CD4-positive, alpha-beta T cell treated with Interleukin-15 for 4 hours (primary cell): ENCODE measurements around the gene PTPRK.

Experiments
- DNase-seq: peaks from one replicate; pipeline ENCODE4 v3.0.0-alpha.2; 2020; ENCODE audit warnings: low spot score

Gene PTPRK

DNA sequence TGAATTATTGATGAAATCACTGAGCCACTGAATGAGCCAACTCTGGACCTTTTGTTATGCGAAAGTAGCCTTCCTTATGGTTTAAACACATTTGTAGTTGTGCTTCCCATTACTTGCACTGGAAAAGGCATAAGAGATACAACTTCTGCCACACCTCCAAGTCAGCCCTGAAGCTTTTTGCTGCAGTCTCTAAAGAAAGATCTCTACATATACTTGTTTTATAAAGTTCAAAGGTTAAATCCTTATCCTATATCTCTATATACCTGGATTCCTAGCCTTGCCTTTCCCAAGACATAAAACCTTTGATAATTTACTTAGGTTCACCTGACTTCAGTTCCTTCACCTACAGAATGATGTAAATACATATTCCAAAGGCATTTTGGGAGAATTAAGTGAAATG, 132.0 kb downstream of the PTPRK start:
- no peak for DNase-seq

DNA sequence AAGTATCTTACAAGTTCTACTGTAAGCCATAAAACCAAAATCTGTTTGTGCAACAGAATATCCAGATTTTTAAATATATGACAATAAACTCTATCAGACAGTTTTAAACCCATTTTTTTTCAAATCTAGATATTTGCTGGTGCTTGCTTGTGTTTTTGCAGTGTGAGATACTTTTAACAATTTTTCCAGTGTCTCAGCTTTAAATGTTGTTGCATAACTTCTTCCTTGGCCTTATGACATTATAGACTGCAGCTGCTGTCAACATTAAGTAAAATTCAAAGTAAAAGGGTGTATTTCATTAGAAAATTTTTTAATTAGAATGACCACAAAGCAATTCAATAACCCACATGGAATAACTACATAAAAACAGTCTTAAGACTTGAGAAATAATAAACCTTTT, 139.5 kb downstream of the PTPRK start:
- DNase-seq: no peak

DNA sequence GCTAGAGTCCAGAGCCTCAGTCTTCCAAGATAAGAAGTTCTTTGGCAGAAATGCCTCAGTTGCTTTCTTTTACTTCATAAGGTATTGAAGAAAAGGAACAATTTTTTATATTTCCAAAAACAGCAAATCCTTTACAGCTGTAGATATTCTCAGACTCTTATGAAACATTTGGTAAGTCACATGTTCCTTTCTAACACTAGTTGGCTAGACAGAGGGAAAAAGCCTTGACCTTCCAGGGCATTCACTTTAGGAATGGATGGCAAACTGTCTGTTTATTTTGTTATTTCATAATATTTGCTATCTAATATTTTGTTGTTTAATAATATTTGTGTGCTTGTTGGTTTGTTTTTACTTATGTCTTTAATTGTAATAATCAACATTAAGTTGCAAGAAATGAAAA, 140.8 kb downstream of the PTPRK start:
- DNase-seq: no peak

DNA sequence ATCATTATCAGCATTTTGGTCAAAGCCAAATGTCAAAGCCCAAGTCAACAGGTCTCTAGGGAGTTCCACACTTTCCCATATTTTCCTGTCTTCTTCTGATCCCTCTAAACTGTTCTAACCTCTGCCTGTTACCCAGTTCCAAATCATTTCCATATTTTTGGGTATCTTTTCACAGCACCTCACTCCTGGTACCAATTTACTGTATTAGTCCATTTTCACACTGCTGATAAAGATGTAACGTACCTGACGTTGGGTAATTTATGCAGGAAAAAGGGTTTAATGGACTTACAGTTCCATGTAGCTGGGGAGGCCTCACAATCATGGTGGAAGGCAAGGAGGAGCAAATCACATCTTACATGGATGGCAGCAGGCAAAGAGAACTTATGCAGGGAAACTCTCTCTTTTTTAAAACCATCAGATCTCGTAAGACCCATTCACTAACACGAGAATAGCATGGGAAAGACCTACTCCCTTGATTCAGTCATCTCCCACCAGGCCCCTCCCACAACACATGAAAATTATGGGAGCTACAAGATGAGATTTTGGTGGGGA, 143.4 kb downstream of the PTPRK start:
- DNase-seq: no peak

DNA sequence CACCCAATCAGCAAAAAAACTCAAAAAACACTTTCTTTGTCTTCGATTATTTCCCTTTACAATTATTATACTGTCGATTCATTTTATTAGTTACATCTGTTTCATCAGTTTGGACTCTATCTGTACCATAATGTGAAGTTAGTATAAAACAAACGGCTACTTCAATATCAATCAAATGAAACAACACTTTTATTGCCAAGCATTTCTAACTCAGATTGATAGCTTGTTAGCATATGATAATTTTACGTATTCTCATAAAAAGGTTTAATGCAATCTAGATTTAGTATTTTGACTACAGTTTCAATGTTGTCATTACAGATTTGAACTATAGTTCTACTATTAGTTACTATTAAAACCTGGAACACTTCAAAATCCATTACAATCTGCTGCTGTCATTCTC, 149.3 kb downstream of the PTPRK start:
- DNase-seq: no peak

DNA sequence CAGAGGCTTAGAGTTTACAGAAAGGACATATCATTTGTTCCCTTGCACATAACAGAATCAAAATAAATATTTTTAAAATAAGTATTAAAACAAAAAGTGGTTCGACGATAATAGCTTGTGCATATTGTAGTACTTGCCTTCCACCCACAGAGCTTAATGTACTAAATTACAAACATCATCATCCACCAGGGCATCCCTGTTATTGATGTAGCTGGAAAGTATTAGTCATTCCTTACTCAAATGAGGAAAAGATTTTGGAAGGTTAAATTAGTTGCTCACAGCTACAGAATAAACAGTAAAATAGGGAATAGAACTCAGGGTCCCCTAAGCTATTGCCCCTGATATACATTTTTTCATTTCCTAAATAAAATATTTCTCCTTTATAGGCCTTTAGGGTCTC, 150.3 kb downstream of the PTPRK start:
- DNase-seq: no peak

DNA sequence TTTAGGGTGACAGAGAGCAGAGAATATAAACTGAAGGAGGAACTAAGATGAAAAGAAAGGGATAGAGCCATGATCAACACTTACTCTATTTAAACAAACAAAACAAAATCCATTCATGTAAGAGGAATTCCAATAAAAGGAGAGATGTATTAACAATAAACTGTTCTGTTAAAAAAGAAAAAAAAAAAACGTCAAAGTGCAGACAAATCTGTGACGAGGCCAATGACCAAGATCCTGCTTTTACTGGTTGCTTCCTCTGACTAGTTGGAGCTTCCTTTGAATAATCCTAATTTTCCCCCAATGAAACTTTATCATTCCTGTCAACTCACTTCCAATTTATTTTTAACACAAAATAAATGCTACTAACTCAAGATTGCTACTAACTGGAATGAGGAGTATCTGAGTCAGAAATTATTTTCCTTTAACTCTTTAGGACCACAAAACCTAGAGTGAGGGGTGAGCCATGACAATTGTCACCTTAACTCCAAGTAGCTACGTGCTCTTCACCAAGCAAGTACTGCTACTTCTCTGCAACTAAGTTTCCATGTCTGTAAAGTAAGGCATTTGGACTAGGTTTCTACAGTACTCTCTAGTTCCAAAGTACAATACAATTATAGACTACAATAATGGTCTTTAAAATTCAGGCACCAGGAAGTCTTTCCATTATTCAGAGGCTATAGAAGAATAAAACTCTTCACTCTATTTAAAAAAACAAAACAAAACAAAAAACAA, 152.0 kb downstream of the PTPRK start:
- no peak for DNase-seq

DNA sequence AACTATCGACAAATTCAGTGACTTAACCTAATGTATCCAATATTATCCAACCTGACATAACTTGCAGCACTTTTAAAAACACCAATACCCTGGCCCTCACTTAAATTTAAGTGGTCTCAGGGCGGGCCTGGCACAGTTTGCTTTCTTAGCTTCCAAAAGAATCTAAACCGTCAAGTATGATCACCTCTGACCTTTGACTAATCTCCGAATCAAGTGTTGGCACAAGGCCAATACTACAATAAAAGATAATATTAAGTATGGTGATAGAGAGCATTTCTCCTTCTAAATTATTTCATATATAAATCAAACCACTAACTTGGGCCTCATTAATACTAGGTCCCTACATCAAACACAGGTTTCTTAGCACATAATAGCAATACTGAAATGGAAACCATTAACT, 153.0 kb downstream of the PTPRK start:
- no peak for DNase-seq

DNA sequence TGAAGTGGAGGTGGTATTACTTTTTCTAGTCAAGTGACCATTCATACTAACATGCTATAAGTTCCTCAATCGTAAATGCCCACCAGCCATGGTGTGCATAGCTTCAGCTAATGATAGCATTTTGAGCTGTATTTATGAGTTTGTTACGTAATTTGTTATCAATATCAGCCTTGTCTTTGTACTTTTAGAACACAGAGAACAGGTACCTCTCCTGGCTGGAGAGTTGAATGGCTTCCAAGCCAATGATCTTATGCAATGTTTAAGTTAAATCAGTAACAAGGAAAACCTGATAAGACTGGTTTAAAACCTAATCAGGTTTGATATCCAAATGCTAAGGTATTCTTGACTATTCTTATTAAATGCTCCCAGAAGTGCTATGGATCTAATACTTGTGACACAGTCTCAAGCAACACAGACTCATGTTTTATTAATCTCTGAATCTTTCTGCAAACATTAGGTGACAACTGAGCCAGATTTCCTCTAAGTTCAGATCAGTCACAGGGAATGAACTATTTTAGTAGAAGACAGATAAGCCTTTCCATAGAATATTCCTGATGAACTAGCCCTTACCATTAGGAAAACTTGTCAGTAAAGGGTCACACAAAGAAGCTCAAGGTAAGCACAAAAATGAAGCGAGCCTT, 154.8 kb downstream of the PTPRK start:
- no peak for DNase-seq

DNA sequence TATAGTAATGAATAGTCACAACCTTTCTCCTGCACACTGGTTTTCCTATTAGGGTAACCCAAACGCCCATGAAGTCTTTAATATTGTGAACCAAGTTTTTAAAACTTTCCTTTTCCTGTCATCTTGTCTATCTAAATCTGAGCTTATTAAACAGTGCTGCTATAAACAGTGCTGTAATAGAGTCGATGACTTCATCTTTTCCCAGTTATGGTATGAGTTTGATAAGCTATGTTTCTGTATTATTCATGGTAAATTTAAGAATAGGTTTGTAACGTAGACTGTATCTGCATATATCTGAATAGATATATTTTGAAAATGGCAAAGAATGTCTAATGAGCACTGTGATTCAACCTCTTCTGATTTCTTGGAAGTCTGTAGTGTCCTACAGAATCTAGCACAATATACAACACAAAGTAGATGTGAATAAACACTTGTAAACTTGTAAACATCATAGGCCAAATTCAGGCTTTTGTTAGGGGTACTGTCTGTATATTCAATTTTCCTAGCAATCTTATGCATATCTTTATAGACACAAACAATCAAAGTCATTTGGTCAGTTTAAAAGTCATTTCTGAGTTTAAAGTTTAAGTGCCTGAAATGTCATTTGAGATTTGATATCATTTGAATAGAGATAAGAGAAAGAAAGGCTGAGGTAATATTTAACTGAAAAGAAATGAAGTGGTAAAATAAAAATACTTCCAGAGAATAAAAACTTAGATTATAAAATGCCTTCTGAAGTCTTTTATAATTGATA, 155.5 kb downstream of the PTPRK start:
- no peak for DNase-seq

DNA sequence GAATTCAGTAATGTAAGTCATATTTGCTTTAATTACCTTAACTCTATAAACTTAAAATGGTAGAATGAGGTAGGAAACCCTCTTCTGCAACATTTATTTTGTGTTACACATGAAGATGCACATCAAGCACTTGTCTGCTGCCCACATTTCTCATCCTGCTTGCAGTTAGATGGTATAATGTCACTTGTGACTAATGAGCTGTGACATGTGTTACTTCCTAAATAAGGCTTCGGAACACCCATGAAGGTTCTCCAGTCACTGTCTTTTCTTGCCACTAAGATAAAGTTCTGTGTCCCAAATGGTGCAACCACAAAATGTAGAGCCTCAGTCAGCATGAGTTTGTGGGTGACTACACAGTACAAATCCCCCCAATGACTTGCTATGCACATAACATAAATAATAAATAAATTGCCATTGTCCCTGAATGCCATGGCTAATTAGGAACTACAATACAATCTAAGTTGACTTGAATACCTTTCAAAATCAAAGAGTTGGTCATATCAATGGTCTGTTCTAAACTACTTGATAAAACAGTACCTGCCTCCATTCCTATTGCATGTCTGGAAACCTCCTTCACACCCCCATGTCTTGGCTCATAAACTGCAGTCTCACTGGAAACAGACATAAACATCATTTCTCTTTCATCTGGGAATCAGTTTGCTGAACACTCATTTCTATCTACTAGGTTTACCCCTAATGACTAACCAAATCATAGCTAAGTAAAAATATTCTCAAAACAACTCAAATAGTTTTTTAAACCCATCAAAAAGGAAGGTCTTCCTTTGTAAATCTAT, 157.2 kb downstream of the PTPRK start:
- no peak for DNase-seq

DNA sequence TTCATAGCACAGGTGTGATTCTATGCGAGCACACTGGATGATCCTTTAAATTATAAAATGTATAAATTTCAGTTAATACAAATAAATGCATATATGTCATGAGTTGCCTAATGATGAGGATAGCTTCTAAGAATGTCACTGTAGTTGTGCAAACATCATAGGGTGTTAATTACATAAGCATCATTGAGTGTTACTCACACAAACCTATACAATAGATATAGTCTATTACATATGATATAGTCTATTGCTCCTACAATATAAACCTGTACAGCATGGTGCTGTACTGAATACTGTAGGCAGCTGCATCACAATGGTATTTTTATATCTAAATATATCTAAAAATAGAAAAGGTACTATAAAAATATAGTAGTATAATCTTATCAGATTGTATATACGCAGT, 159.0 kb downstream of the PTPRK start:
- DNase-seq: no peak

DNA sequence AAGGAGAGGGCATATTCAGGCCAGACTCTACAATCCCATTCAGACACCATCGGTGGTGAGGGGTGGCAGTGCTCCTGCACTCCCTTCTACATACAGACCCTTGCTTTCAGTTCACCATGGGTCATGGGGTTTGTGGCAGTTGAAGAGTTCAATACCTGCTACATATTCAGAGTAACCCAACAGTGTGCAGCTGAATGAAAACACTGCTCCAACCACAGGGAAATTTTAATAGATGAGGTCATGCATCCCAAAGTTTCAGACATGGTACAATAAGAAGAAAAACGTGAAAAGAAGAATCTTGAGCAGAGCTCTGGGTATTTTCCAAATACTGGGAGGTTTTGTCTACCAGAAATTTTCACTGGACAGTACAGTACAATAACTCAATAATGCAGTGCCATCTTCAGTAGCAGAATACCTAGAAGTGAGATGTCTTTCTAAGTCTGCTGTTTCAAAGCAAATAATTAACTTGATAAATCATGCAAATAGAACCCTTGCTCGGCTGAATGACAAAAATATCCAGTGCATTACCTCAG, 162.1 kb downstream of the PTPRK start:
- no peak for DNase-seq

DNA sequence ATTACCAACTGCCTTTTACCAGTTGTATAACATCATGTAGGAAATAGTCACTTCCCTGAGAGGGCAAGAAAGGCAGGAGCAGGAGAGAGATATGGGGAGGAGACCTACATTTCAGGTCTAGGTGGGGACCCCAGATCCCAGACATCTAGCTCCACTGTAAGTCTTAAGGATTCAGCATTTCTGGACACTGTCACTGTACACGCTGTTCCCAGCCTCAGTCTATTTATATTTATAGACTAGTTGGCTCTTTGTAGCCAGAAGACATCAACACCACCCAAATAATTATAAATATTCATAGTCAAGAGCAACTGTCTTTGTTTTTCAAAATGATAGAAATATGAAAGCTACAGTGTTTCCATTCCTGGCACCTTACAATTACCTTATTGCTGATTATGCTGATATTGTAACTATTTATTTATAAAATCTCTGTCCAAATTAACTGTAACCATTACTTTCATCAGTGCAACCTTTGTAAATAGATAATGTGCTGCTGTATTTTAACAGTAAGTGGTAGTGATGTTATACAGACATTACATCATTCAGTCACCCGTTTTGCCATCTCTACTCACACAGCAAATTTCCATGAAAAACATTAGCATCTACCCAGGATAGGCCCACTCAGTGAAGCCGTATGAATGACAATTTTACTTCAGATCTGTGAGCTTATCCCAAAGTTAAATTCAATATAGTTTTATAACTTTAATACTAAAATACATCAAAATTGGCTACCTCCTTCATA, 162.8 kb downstream of the PTPRK start:
- no peak for DNase-seq

DNA sequence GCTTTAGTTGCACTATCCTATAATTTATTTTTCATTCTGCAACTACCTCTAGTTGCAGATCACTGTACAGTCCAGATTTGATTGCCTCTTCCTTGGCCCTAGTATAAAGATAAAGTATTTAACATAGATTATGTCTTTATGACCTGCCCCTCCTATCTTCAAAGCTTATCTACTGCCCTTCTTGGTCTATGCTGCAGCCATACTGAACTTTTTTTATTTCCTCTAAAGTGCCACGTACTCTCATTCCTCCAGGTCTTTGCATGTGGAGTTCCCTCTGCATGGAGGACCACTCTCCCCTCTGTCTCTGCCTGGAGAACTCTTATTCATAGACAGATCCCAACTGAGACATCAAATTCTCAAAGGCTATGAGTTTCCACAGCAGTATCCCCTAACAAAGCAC, 168.0 kb downstream of the PTPRK start:
- no peak for DNase-seq

DNA sequence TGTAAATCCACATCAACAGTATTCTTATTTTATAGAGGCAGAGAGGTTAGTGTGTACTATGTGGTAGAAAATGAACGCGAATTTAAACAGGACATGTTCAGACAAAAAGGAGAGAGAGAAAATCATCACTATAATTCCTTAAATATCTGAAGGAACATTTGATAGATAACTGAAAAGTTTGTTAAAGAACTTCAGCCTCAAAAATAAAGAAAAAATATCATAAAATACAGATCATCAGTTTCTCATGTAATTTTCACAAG, 169.2 kb downstream of the PTPRK start:
- DNase-seq: no peak

DNA sequence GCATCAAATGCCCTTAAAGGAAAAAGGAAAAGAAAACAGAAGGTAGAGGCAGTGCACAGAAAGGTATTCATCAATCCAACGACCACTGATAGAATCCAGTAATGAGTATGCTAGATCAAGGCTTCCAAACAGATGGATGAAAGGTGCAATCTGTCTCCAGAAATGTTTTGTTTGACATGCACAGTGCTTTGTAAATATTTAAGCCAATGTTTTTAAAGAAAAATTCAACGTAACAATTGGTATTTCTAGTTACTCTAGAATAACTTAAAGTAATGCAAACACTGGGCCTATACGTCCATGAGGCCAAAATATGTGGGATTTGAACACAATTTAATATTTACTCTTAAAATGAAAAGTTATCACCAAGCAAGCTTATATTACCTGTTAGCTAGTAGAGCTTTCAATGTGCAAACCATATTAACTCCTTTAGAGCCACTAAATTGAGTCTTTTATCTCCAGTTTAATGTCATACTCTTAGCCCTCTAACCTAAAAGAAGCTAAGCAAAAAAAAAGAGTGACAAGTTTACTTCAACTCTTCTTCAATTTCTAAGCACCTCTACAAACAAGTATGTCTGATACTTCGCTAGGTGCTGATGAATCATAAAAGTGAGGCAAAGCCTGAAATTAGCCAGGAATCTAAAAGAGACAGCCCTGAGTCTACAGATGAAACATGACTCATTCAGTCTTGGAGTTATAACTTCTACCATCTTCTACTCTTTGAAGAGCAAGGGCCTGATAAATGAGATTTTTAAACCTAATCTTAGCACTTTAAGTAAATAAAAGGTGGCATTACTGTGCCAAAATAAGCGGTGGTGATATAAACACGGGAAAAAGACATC, 169.8 kb downstream of the PTPRK start:
- no peak for DNase-seq

DNA sequence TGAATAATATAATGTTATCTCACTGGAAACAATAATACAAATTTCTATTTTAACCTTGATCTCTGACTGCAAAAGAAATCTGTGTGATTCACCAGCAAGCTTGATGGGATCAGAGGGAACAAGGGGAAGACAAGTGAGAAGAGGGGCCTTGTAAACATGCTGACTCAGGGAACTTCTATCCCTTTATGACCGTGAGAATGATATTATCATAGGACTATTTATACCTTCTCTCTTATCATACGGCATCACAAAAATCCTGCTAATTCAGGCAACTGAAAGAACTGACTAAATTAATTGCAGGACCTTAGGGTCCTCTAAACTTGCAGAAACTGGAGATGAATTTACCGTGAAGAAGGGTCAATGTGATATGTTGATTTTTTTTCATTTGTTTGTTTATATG, 173.3 kb downstream of the PTPRK start:
- no peak for DNase-seq

DNA sequence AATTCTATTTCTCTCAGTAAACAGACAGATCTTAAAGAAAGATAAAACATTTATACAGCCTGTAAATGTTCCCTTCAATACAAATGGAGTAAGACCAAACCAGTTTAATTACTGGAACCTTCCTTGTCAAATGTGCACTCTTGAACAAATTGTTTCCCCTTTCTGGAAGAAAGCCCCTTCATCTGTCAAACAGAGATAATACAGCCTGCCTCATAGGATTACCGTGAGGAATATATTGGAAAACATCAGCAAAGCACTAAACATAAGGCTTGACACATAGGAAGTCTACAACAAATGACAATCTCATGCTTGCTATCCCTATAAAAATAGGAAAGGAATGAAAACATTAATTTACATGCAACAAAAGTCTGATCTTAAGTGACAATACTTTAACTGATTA, 173.8 kb downstream of the PTPRK start:
- DNase-seq: no peak

DNA sequence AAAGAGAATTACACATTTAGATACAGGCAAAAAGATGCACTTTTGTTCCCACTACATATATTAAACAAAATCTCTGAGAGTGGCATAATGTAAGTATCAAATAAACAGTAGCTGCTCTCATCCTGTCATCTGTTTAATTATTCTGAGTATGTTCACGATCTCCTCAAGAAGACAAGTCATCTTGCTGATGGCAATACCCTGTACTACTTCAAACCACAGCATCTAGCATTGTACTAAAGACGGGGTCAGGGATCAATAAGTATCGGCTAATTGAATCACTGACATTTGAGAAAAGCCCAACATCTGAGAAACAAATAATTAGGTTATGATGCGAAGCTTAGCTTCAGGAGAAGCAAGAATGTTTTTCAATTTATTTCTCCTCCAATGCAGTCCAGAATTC, 175.1 kb downstream of the PTPRK start:
- DNase-seq: no peak

DNA sequence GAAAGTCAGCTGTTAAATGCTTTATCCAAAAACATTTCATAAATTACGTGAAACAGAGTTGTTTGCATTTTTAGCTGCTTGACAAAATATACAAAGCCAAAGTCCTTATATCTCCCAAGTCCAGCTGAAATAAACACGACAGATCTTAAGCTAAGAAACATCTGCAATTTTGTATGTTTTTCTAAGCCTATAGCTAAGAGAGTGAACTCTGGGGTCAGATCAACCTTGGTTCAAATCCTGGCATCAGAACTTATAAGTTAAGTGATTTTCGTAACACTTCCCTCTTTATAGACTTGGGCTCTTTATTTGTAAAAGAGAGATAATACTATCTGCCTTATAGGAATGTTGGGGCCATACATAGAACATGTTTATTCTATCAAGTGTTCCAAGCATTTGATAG, 176.7 kb downstream of the PTPRK start:
- DNase-seq: no peak
